Hypothalamus (tissue), 51 donors: ENCODE data around the gene HSPG2.
"Not testable (repeated sequence)": the region's sequence is repeated elsewhere in the genome, so short reads cannot be mapped to it uniquely, and the experiment has no call there.

Source experiments
- DNase-seq, 51 donors: peaks; one replicate each; lab custom pipeline; 2025; lab: John Stamatoyannopoulos, UW

Gene HSPG2

DNA sequence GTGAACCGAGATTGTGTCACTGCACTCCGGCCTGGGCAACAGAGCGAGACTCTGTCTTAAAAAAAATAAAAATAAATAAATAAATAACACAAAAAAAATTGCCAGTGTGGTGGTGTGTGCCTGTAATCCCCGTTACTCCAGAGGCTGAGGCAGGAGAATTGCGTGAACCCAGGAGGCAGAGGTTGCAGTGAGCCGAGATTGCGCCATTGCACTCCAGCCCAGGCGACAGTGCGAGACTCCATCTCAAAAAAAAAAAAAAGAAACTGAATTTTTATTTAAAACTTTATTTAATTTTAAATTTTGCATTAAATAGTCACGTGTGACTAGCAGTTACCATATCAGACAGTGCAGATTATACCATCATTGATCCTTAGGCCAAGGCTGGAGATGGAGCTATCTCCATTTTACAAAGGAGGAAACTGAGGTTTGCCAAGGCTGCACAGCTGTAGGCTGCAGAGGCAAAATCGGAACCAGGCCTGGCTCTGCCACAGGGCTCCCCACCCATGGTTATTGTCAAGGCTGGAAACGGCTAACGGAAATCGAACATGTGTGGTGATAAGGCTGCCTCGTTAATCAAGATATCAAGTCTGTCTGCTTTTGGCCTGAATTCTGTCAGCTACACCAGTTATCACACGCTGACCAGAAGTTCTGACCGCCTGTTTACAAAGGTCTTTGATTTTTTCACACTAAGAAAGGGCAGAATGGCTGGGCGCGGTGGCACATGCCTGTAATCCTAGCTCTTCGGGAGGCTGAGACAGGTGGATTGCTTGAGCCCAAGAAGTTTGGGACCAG is 20.5 kb downstream of the HSPG2 start:
- no peak for DNase-seq

DNA sequence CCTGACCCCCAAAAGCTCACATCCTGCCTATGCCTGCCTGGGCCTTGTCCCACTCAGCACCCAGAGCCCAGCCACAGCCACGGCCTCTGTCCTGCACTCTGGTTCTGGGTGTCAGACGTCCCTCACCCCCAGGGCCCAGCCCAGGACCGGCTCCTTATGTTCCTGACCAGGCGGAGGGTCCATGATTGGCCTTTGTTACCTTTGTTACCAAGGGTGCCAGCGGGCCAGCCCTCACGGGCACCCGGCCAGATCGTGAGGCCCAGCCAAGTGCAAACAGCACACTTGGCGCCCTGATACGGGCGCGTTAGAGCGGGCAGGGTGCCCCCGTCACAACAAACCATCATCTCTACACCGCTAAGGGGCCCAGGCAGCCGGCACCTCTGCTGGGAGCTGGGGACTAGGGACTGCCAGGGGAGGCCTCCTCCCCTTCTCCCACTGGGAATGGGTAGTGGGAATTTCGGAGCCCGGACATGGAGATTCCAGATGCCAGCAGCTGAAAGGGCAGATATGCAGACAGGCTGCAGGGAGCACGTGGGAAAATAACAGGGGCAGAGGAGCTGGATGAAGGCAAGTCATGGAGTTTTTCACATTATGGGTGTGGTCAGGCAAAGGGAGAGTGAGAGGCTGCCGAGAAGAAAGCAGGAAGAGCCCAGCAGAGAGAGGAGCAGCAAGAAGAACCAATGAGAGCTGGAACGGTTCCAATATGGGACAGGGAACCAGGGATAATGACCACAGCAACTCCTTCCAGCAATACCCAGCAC is 22.1 kb downstream of the HSPG2 start:
- DNase-seq, result peak in 1 of 51 donors; percentile 43

DNA sequence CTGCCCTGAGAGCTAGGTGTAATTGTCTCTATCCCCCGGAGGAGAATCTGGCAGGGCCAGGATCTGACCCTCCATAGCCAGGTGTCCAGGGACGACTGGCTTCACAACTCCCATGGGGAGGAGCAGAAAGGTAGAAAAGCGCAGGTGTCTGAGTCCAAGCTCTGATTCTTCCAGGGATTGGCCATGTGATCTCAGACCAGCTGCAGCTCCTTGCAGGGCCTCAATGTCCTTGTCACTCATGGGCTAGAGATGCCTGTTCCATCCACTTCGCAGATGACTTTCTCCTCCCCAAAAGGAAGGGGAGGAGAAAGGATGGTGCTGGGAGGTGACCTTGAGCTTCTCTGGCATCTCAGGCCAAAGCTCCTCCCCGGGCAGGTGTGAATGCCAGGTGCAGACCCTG is 22.7 kb downstream of the HSPG2 start:
- DNase-seq, result no peak

DNA sequence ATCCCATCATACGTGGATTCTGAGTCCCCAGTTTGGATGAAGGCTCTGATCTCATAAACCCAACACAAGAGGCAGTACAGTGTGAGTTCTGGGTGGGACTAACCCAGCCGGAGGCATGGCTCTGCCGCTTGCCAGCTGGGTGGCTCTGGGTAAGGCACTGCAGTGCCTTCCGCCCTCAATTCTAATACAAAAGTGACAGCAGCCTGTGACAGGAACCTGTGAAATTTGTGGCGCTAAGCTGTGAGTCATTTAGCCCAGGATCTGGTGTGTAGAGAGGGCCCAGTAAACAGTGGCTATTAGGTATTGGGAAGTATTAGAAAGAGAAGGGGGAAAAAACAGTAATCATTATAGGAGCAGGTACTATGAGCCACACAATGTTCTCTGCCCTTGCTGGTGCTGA is 23.3 kb downstream of the HSPG2 start:
- DNase-seq, result no peak

DNA sequence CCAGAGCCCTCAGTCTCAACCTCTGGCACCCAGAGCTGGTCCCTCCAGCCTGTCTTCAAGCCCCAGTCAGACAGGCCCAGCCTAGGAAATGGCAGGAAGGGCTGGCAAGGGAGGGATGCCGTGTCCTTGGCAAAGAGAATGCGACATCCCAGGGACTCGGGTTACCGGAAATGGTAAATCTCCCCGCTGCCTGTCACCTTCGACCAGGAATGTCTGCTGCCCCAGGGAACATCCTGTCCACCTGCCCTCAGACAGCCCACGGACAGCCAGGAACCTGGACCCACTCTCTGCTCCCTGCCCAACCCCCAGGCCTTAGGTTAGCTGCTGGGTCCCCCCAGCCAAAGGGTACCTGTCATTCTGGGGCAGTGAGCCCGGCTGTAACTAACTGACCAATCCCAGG is 23.9 kb downstream of the HSPG2 start:
- DNase-seq, result no peak

DNA sequence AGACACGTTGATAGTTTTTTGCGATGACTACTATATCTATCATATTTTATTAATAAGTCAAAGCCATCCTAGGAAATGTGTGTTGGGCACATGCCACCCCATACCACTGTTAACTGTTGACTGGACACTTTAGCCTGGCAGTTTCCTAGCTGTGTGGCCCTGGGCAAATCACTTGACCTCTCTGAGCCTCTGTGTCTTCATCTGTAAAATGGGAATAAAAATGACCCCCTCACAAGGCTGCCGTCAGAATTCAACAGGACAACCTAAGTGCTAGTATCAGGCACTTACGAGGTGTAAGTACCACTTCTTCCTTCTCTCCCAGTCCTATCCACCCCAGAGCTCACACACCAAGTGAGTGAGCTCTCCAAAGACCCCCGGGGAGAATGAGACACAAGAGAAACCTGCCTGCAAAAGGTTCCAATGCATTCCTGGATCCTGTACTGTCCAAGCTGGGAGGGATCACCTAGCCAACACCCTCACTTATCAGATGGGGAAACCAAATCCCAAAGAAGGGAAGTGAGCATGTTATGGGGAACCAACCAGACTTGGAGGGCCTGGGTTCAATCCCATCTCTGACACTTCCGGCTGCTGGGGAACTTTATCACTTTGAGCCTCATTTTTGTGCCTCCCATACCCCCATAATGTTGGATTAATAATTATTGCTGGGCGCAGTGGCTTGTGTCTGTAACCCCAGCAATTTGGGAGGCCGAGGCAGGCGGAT is 24.9 kb downstream of the HSPG2 start:
- DNase-seq, result no peak

DNA sequence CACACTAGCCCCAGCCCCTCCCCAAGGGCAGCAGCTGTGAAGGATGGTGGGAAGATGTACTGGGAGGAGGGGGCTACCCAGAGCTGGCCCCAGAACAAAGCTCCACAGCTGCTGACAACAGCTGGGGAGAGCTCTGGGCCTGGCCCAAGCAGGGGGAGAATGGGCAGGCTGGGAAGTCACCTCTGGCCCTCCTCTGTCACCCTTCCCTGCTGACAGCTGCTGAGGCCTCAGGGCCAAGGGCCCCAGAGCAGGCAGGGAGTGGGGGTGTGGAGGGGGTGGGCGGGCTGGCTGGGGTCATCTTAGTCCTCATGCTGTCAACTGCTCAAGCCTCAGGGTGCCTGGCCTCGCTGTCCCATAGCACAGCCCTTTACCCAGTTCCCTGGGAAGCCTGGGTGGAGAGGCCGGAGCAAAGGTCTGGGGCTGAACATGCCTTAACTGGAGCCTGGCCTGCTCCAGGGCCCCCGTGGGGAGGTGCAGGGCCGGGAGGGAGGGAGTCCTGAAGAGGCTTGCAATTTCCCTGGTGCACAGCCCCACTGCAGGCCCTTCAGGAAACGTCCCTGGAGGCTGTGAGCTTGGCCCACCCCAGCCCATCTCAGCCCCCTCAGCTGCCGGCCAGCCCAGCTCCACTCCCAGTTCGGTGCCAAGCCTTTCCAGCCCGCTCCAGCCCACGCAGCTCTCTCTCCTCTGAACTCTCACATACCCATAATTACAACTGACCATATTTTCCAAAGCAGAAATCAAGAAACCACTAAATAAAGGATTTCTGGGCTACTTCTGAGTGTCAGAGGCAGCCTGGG is 25.7 kb downstream of the HSPG2 start:
- no peak for DNase-seq

DNA sequence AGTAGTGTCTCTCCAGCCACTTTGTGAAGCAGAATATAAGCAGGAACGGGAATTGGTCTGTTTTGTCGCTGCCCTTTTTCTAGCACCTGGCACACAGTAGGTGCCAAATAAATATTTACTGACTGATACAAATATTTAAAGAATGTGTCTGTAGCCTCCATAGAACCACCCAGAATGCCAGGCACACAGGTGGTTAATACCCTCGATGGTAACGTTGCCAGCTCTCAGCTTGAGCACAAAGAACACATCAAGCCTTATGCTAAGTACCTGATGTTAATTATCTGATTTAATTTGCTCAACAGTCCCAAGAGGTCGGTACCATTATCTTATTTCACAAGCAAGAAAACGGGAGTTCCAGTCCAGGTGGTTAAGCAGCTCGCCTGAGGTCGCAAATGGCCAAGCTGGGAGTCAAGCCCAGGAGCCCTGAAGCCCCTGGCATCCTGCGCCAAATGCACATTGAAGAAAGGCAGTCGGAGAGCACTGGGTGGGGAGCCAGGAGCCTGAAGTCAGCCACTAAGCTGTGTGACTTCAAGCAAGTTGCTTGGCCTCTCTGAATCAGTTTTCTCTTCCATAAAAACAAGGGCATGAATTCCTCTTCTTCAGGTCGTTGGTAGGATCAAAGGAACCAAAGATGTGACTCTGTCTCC is 26.4 kb downstream of the HSPG2 start:
- no peak for DNase-seq

DNA sequence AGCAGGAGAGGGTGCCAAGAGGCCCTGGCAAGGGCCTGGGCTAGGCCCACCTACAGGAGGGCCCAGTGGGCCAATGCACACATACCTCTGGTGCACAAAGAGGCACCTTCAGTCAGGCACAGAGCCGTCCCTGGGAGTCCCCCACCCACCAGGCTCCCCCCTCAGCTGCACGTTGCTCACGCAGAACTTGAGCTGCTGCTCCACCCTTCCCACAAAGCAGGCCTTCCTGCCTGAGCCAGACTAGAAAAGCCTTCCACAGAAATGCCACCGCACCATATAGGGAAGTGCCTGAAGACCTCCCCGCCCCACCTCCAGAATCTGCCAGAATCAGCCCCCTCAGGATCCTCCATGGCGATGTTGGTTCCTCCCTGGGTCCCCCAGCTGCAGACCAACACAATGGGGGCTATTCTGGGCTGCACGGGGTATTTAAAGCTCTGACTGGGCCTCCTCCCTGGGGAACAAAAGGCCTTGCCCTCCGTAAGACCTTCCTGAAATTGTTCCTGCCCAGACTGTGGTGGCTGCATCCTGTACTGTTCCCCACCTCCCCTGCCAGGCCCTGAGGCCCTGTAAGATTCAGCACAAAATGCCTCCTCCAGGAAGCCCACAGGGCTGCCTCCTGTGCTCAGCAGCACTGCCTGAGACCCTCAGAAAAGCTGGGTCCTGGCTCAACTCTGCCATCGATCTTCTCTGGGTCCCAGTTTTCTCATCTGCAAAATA is 27.2 kb downstream of the HSPG2 start:
- DNase-seq, result no peak

DNA sequence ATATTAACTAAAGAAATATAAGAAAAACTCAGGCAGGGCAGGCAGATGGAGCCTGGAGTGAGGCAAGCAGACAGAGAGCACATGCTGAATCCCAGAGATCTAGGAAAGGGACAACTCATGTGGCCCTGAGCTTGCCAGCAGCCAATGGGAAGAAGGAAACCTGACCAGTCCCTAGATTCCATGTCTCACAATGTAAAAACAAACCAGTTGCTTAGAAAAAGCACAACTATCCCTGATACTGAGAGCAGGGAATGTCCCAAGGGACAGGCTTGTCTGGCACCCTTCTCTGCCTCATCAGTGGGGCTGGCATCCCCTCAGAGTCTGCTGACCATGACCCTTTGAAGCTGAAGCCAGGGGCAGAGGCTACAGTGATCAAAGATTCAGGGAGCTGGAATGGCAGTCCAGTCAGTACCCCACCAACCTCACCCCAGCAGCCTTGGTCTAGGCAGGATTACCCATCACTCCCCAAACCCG is 27.8 kb downstream of the HSPG2 start:
- DNase-seq, result no peak

DNA sequence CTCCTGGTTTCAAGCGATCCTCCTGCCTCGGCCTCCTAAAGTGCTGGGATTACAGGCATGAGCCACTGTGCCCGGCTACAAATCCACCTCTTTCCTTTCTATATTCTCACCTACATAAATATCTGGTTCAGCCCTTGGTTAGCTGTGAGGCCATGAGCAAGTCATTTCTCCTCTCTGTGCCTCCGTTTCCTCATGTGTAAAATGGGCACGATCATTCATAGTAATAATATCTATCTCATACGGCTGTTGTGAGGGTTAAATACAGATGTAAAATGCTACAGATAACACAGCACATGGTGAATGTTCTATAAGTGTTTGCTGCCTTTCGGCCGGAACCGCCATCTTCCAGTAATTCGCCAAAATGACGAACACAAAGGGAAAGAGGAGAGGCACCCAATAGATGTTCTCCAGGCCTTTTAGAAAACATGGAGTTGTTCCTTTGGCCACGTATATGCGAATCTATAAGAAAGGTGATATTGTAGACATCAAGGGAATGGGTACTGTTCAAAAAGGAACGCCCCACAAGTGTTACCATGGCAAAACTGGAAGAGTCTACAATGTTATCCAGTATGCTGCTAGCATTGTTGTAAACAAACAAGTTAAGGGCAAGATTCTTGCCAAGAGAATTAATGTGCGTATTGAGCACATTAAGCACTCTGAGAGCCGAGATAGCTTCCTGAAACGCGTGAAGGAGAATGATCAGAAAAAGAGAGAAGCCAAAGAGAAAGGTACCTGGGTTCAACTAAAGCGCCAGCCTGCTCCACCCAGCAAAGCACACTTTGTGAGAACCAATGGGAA is 29.2 kb downstream of the HSPG2 start:
- not testable (repeated sequence) for DNase-seq

DNA sequence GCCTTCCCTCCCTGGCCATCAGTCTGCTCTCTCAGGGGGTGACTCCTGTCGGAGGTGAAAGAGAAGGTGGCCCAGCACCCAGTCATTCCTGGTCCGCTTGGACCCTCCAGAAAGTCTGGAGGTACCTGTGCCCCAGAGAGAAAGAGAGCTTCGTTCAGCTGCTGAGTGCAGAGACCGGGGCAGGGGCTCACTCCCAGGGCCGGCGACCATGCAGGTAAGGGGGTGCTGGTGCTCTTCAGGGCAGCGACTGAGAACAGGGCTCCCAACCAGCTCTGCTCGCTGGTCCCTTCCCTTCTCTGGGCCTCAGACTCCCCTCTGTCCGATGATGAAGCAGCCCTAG is 30.1 kb downstream of the HSPG2 start:
- no peak for DNase-seq

DNA sequence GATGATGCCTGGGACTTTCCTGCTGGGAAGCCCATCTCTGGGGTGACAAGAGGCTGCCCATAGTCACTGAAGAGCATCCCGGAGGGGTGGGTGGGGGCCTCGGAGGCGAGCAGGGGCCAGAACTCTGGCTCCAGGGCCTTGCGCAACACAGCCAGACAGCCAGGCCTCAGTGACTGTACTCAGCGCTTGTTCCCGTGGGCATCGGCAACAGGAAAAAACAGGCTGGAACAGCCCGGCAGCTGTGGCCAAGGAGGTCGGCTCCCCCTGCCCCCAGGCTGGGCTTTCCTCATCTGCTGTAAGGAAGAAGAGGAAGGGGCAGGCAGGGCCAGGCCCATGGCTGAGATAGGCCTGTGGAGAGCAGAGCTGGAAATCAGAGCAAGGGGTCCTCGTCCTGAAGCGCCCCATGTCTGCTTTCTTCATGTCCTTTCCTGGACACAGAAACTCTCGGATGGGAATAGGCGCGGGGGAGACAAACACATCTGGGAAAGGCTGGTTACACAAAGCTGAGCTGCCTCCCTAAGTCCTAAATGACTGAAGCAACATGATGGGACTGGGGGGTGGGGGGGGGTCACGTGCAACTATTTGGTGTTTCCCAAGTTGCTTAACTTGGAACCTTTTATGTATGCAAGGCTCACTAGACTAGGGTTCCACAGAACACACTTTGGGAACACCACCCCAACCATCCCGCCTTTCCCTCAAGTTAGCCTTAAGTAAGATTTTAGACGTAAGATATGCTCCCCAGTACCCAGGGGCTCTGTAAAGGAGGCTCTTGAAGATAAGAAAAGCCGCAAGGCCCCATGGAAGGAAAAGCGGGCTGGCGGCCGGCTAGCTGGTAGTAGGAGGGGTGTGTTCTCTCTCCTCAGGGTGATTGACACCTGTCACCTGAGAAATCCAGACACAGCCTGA is 30.7 kb downstream of the HSPG2 start:
- DNase-seq, result no peak

DNA sequence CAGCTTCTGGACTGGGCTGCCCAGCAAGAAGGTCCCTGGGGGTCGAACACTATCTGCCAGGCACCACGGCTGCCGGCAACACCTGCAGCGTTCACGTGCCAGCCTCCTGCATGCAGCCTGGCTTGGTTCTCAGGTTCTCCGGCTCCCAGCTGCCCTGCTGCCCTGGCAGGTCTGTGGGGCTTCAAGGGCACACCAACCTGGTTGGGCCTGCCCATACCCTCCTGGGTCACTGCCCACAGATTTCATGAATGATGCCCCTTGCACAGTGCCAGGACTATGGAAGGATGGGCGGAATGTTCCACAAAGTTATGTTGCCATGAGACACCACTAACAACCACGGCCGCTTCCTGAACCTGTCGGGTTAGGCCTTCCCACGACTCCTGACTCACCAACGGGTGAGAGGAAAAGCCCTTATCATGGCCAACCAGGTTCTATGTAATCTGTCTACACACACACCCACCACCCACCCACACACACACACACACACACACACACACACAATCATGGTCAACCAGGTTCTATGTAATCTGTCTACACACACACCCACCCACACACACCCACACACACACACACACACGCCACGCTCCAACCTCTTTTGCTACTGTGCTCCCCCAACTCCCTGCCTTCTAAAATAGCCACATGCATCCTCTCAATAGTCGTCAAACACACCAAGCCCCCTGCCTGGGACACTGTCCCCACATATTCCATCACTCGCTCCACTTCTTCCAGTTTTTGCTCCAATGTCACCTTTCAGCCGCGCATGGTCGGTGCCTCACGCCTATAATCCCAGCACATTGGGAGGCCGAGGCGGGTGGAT is 32.2 kb downstream of the HSPG2 start:
- DNase-seq, result no peak

DNA sequence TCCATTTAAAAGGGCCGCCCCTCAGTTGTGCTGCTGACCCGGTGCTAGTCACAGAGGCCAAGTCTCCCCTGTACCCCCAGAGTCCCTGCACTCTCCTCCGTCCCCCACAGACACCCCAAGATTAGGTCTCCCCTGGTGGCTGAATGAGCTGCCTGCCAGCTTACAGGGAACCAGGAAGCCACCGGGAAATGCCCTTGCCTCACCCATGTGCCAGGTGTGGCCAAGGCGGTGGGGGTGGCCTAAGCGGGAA is 32.7 kb downstream of the HSPG2 start:
- no peak for DNase-seq

DNA sequence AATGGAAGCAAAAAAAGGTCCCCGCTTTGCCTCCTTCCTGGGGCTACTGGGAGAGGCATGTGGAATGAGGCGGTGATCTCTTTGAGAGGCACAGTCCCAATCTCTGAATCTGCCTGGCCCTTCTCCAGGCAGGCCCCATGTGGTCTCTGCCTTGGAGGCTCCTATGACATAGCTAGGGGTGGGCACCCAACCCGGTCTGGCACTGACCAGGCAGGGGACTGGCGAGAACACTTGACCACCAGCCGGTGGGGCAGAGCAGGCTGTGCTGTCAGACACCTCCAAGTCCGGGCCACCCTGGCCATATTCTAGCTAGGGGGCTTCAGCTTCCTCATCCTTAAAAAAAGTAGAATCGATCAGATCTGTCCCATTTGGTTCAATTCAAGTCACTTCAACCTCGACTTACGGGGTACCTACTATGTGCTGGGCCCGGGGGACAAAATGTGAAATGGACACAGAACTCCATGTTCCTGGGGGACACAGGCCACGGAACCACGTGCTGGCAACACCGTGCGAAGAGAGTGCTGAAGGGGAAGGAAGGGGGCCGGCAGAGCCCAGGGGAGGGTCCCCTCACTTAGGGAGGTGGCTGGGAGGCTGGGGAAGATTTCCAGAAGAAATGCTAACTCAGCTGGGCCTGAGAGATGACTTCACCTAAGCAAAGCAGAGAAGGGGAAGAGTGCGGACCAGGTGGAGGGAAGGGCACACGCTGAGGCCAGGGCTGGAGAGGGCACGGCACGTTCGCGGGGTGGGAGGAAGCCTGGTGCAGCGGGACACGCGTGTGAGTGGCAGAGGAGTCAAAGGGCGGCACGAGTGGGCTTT is 33.3 kb downstream of the HSPG2 start:
- DNase-seq, result no peak
